WTC11 (cell line): ENCODE measurements around the gene PRDX2. TPM values are rescaled to one million over a fixed set of nuclear protein-coding genes. Genes with fewer than 3 reads are reported as not detected.
A peak's percentile ranks its signal among the peaks of the same experiment; 100 is the strongest.

Experiments
- ATAC-seq: fragments of 200-7000 bp; cut with Tn5 transposase; 2 replicates; pipeline ENCODE4 v1.10.0; 2021; ENCODE audit warnings: mild to moderate bottlenecking, moderate library complexity
- CTCF ChIA-PET: fragments of 300-600 bp; sonication (Branson Sonifier 250); formaldehyde crosslinking; loops from one replicate; lab custom pipeline; 2021; ENCODE audit warnings: antibody characterized with exemption; lab: Charles Lee
- POLR2A ChIA-PET: fragments of 350-600 bp; sonication (Branson Sonifier 250); formaldehyde crosslinking; loops from one replicate; lab custom pipeline; 2021; ENCODE audit warnings: antibody characterized with exemption; lab: Charles Lee
- DNase-seq: peaks from one replicate; pipeline ENCODE4 v3.0.0; 2021; ENCODE audit warnings: low spot score
- H3K27ac Mint-ChIP-seq: 2 replicates; pipeline ENCODE4 v1.8.0; 2021; ENCODE audit warnings: mixed read lengths
- H3K27me3 Mint-ChIP-seq: 2 replicates; pipeline ENCODE4 v1.8.0; 2021; ENCODE audit warnings: low read depth, mild to moderate bottlenecking, moderate library complexity, mixed read lengths
- H3K36me3 Mint-ChIP-seq: 2 replicates; pipeline ENCODE4 v1.8.0; 2021; ENCODE audit warnings: mixed read lengths
- H3K4me1 Mint-ChIP-seq: 2 replicates; pipeline ENCODE4 v1.8.0; 2022; ENCODE audit warnings: mixed read lengths
- H3K4me3 Mint-ChIP-seq: 2 replicates; pipeline ENCODE4 v1.8.0; 2021; ENCODE audit warnings: mild to moderate bottlenecking, moderate library complexity, mixed read lengths
- H3K9me3 Mint-ChIP-seq: 2 replicates; pipeline ENCODE4 v1.8.0; 2021; ENCODE audit warnings: mixed read lengths
- AFF4 ChIP-seq: sonication (generic); formaldehyde crosslinking; IDR thresholded peaks from 2 replicates; pipeline ENCODE4 v1.8.1; 2023; ENCODE audit warnings: mild to moderate bottlenecking, missing genetic modification reagents, borderline replicate concordance
- CREM ChIP-seq: sonication (generic); formaldehyde crosslinking; IDR thresholded peaks from 2 replicates; pipeline ENCODE4 v1.8.1; 2022; ENCODE audit warnings: mild to moderate bottlenecking, missing genetic modification reagents, moderate library complexity
- E2F5 ChIP-seq: sonication (generic); formaldehyde crosslinking; IDR thresholded peaks from 2 replicates; pipeline ENCODE4 v1.8.1; 2022; ENCODE audit warnings: mild to moderate bottlenecking, moderate library complexity, missing genetic modification reagents
- EMX1 ChIP-seq: fragments of 250-450 bp; sonication (Bioruptor Pico); IDR thresholded peaks from 2 replicates; pipeline ENCODE4 v1.8.0; 2021; ENCODE audit warnings: mild to moderate bottlenecking
- KAT7 ChIP-seq: sonication (generic); formaldehyde crosslinking; IDR thresholded peaks from 2 replicates; pipeline ENCODE4 v1.8.1; 2023; ENCODE audit warnings: missing genetic modification reagents, mild to moderate bottlenecking, borderline replicate concordance
- MAX ChIP-seq: sonication (generic); formaldehyde crosslinking; IDR thresholded peaks from 2 replicates; pipeline ENCODE4 v1.8.0; 2022; ENCODE audit warnings: mild to moderate bottlenecking, missing genetic modification reagents
- NFE2L1 ChIP-seq: sonication (generic); formaldehyde crosslinking; IDR thresholded peaks from 2 replicates; pipeline ENCODE4 v1.8.1; 2023; ENCODE audit warnings: missing genetic modification reagents
- NR1H2 ChIP-seq: sonication (generic); formaldehyde crosslinking; IDR thresholded peaks from 2 replicates; pipeline ENCODE4 v1.9.0; 2021; ENCODE audit warnings: mild to moderate bottlenecking, moderate library complexity, missing genetic modification reagents
- SMAD3 ChIP-seq: sonication (generic); formaldehyde crosslinking; IDR thresholded peaks from 2 replicates; pipeline ENCODE4 v1.8.0; 2022; ENCODE audit warnings: missing genetic modification reagents, mild to moderate bottlenecking, borderline replicate concordance
- SMAD4 ChIP-seq: sonication (generic); formaldehyde crosslinking; IDR thresholded peaks from 2 replicates; pipeline ENCODE4 v1.8.0; 2022; ENCODE audit warnings: mild to moderate bottlenecking, missing genetic modification reagents
- ZNF121 ChIP-seq: sonication (generic); formaldehyde crosslinking; IDR thresholded peaks from 2 replicates; pipeline ENCODE4 v1.8.0; 2023; ENCODE audit warnings: missing genetic modification reagents
- ZNF416 ChIP-seq: fragments of 250-450 bp; sonication (Bioruptor Pico); IDR thresholded peaks from 2 replicates; pipeline ENCODE4 v1.9.0; 2021; ENCODE audit warnings: mild to moderate bottlenecking, inconsistent platforms
- total RNA-seq: library from RNA; stranded (reverse); gene quantifications from 3 replicates; pipeline ENCODE4 v1.2.3, GENCODE V29; 2021
- TF ChIP-seq, protein P1 (sequence below): sonication (generic); formaldehyde crosslinking; IDR thresholded peaks from 2 replicates; pipeline ENCODE4 v1.8.1; 2022; ENCODE audit warnings: mild to moderate bottlenecking, missing genetic modification reagents, moderate library complexity, borderline replicate concordance
- TF ChIP-seq, protein P2 (sequence below): fragments of 250-450 bp; sonication (Bioruptor Pico); conservative IDR thresholded peaks from 2 replicates; pipeline ENCODE4 v1.9.0; 2021; ENCODE audit warnings: mild to moderate bottlenecking
- TF ChIP-seq, protein P3 (sequence below): sonication (generic); formaldehyde crosslinking; IDR thresholded peaks from 2 replicates; pipeline ENCODE4 v1.8.0; 2022; ENCODE audit warnings: mild to moderate bottlenecking, missing genetic modification reagents
- TF ChIP-seq, protein P4 (sequence below): sonication (generic); formaldehyde crosslinking; IDR thresholded peaks from 2 replicates; pipeline ENCODE4 v1.8.0; 2022; ENCODE audit warnings: mild to moderate bottlenecking, missing genetic modification reagents

PRDX2 gene
- total RNA-seq, 1 experiment from 2014 or later, result 378 TPM

DNA sequence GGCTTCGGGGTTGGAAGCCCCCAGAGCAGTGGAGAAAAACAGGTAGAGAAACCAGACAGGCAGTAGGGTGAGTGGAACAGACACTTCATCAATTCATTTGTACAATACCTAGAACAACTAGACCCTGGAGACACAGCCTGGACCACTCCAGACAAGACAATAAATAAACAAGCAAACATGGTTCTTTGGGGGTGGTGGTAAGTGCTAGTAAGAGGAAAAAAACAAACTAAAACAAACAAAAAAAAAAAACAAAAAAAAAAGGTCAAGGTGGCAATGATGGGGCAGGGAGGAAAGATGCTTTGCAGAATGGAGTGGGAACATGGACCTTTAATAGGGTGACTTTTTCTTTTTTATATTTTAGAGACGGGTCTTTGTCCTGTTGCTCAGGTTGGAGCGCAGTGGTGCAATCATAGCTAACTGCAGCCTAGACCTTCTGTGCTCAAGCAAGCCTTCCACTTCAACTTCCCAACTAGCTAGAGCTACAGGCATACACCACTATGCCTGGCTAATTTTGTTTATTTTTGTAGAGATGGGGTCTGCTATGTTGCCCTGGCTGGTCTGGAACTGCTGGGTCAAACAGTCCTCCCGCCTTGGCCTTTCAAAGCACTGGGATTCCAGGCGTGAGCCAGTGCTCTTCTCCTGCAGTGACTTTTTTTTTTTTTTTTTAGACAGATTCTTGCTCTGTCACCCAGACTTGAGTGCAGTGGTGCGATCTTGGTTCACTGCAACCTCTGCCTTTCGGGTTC is 7.2 kb downstream of the PRDX2 start:
- ATAC-seq (no peak), DNase-seq (no peak)
- ChIA-PET POLR2A (interaction anchor here (0.6 to 3.1 kb wide), 2 partner anchors 13 to 16 kb away, joined by 4 to 29 read pairs; no protein-coding TSS in a partner anchor), CTCF (interaction anchor here (0.5 to 14.0 kb wide), 8 partner anchors 11 to 72 kb away, joined by 4 to 341 read pairs (median 18); partner anchors contain the start of gene RNASEH2A)
- peaks cover 28% of the 10 kb centered on the region for H3K4me1 Mint-ChIP-seq
- peaks cover 32% of the 10 kb centered on the region for H3K27me3 Mint-ChIP-seq
- peak overlapping the region; percentile 44 for H3K27ac Mint-ChIP-seq
- TF ChIP-seq, protein P1, sequence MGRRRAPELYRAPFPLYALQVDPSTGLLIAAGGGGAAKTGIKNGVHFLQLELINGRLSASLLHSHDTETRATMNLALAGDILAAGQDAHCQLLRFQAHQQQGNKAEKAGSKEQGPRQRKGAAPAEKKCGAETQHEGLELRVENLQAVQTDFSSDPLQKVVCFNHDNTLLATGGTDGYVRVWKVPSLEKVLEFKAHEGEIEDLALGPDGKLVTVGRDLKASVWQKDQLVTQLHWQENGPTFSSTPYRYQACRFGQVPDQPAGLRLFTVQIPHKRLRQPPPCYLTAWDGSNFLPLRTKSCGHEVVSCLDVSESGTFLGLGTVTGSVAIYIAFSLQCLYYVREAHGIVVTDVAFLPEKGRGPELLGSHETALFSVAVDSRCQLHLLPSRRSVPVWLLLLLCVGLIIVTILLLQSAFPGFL (CRISPR knock-in tag), result no peak
- 0 out of 2 replicates have a peak, but pooled peaks have one; percentile 21 for TF ChIP-seq ZNF121 (CRISPR knock-in tag)
- TF ChIP-seq, protein P2, sequence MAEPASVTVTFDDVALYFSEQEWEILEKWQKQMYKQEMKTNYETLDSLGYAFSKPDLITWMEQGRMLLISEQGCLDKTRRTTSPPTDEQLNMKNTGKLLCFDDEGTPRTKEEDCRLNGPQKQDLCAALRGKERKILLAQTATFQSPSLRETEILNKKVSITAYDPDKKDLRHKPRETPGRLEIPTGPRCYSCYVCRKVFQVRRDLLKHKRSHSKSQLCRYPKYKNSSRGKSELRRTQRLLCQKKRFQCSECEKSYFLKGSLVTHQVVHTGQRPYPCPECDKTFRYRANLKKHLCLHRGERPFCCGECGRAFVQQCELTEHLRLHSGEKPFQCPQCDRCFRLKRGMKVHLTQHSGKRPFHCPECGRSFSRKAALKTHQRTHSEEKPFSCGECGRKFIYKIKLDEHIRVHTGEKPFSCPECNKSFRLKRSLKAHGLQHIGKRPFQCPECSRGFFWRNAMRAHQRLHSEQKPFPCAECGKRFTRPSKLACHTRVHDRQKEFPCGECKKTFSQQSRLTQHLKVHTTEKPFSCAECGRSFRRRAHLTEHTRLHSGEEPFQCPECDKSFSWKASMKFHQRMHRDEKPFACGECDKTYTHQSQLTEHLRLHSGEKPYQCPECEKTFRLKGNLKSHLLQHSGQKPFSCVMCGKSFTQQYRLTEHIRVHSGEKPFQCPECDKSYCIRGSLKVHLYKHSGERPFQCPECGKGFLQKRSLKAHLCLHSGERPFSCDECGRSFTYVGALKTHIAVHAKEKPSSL (CRISPR knock-in tag), result no peak
- no peaks in the 10 kb centered on the region for H3K9me3 Mint-ChIP-seq
- peak overlapping the region; percentile 59 for H3K4me3 Mint-ChIP-seq
- peaks cover 10% of the 10 kb centered on the region for H3K36me3 Mint-ChIP-seq

DNA sequence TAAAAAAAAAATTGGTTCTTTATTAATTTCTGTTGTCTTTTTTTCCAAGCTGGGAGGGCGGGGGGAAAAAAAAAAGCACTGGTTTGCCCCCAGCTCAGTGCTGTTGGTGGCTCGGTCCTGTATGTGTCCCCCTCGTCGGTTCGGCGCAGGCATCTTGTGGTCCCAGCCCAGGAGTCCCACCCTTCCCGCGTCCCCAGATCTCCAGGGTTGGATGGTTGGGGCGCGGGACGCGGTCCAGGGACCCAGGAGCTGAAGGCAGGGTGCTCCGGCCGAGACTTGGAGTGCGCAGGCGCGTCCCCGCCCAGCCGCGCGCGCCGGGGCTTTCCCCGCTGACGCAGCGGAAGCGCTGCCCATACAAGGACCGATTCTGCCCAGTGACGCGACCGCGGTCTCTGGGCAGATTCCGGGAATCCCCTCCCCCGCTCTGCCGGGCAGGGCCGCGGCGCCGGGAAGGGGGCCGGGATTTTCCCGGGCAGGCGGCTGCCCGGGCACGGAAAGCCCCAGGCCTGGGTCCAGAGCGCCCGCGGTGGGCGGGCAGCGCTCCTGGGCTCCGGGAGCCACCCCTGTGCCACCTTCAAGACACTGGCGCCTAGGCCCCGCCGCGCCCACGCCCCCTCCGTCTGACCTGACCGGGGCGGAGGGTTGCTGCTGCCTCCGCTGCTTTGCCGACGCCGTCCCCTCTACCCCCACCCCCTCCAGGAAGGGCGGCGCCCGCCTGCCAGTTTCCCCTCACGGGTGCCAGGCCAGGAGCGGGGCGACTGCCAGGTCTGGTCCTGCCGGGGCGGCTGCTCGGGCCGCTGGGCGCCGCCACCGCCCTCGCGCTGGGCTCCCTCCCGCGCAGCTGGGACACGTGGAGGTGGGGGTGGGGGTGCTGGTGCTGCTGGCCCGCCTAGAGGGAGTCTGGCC is 8.1 kb downstream of the PRDX2 start:
- Mint-ChIP-seq H3K27me3 (peaks cover 32% of the 10 kb centered on the region), H3K4me1 (peaks cover 34% of the 10 kb centered on the region), H3K9me3 (no peaks in the 10 kb centered on the region), H3K27ac (peak overlapping the region; percentile 93), H3K36me3 (peaks cover 7% of the 10 kb centered on the region), H3K4me3 (peak overlapping the region; percentile 84)
- peak; percentile 18 for ATAC-seq
- DNase-seq, result peak; percentile 91
- ChIA-PET CTCF (interaction anchor here (0.6 to 14.0 kb wide), 15 partner anchors 8 to 162 kb away, joined by 3 to 341 read pairs (median 10); partner anchors contain the start of genes HOOK2, PRDX2, RNASEH2A and THSD8), POLR2A (interaction anchor here (0.7 to 3.1 kb wide), 9 partner anchors 9 to 112 kb away, joined by 3 to 29 read pairs (median 4); partner anchors contain the start of genes HOOK2 and RNASEH2A)
- TF ChIP-seq MAX (CRISPR knock-in tag) (peak; percentile 69; the same call in 1 of the 2 replicates), NR1H2 (CRISPR knock-in tag) (no peak), NFE2L1 (CRISPR knock-in tag) (no peak), CREM (CRISPR knock-in tag) (peak; percentile 75), E2F5 (CRISPR knock-in tag) (peak; percentile 63; the same call in 1 of the 2 replicates), KAT7 (CRISPR knock-in tag) (no peak), EMX1 (CRISPR knock-in tag) (no peak), SMAD3 (CRISPR knock-in tag) (no peak), AFF4 (CRISPR knock-in tag) (no peak), SMAD4 (no peak), ZNF416 (CRISPR knock-in tag) (no peak)
- TF ChIP-seq, protein P1 (CRISPR knock-in tag), result no peak
- TF ChIP-seq, protein P3, sequence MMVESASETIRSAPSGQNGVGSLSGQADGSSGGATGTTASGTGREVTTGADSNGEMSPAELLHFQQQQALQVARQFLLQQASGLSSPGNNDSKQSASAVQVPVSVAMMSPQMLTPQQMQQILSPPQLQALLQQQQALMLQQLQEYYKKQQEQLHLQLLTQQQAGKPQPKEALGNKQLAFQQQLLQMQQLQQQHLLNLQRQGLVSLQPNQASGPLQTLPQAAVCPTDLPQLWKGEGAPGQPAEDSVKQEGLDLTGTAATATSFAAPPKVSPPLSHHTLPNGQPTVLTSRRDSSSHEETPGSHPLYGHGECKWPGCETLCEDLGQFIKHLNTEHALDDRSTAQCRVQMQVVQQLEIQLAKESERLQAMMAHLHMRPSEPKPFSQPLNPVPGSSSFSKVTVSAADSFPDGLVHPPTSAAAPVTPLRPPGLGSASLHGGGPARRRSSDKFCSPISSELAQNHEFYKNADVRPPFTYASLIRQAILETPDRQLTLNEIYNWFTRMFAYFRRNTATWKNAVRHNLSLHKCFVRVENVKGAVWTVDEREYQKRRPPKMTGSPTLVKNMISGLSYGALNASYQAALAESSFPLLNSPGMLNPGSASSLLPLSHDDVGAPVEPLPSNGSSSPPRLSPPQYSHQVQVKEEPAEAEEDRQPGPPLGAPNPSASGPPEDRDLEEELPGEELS (CRISPR knock-in tag), result 0 out of 2 replicates have a peak, but pooled peaks have one; percentile 9
- TF ChIP-seq, protein P4, sequence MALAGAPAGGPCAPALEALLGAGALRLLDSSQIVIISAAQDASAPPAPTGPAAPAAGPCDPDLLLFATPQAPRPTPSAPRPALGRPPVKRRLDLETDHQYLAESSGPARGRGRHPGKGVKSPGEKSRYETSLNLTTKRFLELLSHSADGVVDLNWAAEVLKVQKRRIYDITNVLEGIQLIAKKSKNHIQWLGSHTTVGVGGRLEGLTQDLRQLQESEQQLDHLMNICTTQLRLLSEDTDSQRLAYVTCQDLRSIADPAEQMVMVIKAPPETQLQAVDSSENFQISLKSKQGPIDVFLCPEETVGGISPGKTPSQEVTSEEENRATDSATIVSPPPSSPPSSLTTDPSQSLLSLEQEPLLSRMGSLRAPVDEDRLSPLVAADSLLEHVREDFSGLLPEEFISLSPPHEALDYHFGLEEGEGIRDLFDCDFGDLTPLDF (CRISPR knock-in tag), result 0 out of 2 replicates have a peak, but pooled peaks have one; percentile 44
